GM23338 (cell line): ENCODE results near the gene BAG5. TPM values are rescaled to one million over a fixed set of nuclear protein-coding genes. Genes with fewer than 3 reads are reported as not detected.
A peak's percentile ranks its signal among the peaks of the same experiment; 100 is the strongest.

Experiments used
- ATAC-seq: fragments of 200-7000 bp; cut with Tn5 transposase; 3 replicates; pipeline ENCODE4 v1.9.1; 2020
- DNase-seq: peaks from one replicate; pipeline ENCODE4 v3.0.0-alpha.2; 2015; ENCODE audit warnings: low spot score
- H2AFZ ChIP-seq: fragments of 200-600 bp; sonication (generic); 2 replicates; pipeline ENCODE4 v1.8.0; 2016; ENCODE audit warnings: antibody characterized with exemption, mild to moderate bottlenecking, moderate library complexity
- H3F3A ChIP-seq: fragments of 200-600 bp; sonication (generic); replicated peaks from 2 replicates; pipeline ENCODE4 v1.8.0; 2017; ENCODE audit warnings: antibody characterized with exemption, mixed run types, low read depth
- H3K27ac ChIP-seq: fragments of 200-600 bp; sonication (generic); 2 replicates; pipeline ENCODE4 v1.6.1; 2016; ENCODE audit warnings: low read depth
- H3K27me3 ChIP-seq: fragments of 200-600 bp; sonication (generic); 2 replicates; pipeline ENCODE4 v1.8.0; 2016; ENCODE audit warnings: mild to moderate bottlenecking, mixed run types, moderate library complexity; ENCODE audit not compliant: insufficient read depth
- H3K36me3 ChIP-seq: fragments of 200-600 bp; sonication (generic); 2 replicates; pipeline ENCODE4 v1.8.0; 2016; ENCODE audit warnings: mild to moderate bottlenecking; ENCODE audit not compliant: insufficient read depth
- H3K4me1 ChIP-seq: fragments of 200-600 bp; sonication (generic); 2 replicates; pipeline ENCODE4 v1.8.0; 2016; ENCODE audit warnings: mild to moderate bottlenecking, moderate library complexity; ENCODE audit not compliant: insufficient read depth
- H3K4me2 ChIP-seq: fragments of 200-600 bp; sonication (generic); 2 replicates; pipeline ENCODE4 v1.7.1; 2017; ENCODE audit warnings: mixed run types
- H3K4me3 ChIP-seq: fragments of 200-600 bp; sonication (generic); 2 replicates; pipeline ENCODE4 v1.6.1; 2016; ENCODE audit warnings: mixed run types
- H3K79me2 ChIP-seq: fragments of 200-600 bp; sonication (generic); replicated peaks from 2 replicates; pipeline ENCODE4 v1.8.0; 2017; ENCODE audit warnings: mild to moderate bottlenecking; ENCODE audit not compliant: insufficient read depth
- H3K9me2 ChIP-seq: fragments of 200-600 bp; sonication (generic); 2 replicates; pipeline ENCODE4 v1.8.0; 2017; ENCODE audit not compliant: insufficient read depth
- H4K20me1 ChIP-seq: fragments of 200-600 bp; sonication (generic); replicated peaks from 2 replicates; pipeline ENCODE4 v1.8.0; 2017; ENCODE audit warnings: mild to moderate bottlenecking; ENCODE audit not compliant: insufficient read depth
- H3K27ac Mint-ChIP-seq: 2 replicates; pipeline ENCODE4 v1.8.0; 2020; ENCODE audit warnings: inconsistent platforms, mild to moderate bottlenecking, moderate library complexity, mixed read lengths
- H3K27me3 Mint-ChIP-seq: 3 replicates; pipeline ENCODE4 v1.8.0; 2022; ENCODE audit warnings: low read depth, mild to moderate bottlenecking, moderate library complexity, mixed read lengths, inconsistent platforms; ENCODE audit not compliant: insufficient read depth, poor library complexity
- H3K36me3 Mint-ChIP-seq: 3 replicates; pipeline ENCODE4 v1.8.0; 2021; ENCODE audit warnings: low read depth, mild to moderate bottlenecking, inconsistent platforms, moderate library complexity, mixed read lengths
- H3K4me1 Mint-ChIP-seq: 3 replicates; pipeline ENCODE4 v1.8.0; 2020; ENCODE audit warnings: mild to moderate bottlenecking, inconsistent platforms, mixed read lengths
- H3K4me3 Mint-ChIP-seq: 3 replicates; pipeline ENCODE4 v1.8.0; 2021; ENCODE audit warnings: moderate library complexity, mild to moderate bottlenecking, inconsistent platforms, mixed read lengths
- H3K9me3 Mint-ChIP-seq: 3 replicates; pipeline ENCODE4 v1.8.0; 2020; ENCODE audit warnings: moderate library complexity, mild to moderate bottlenecking, inconsistent platforms, mixed read lengths
- EZH2 ChIP-seq: fragments of 200-600 bp; sonication (generic); IDR thresholded peaks from one replicate; pipeline ENCODE4 v1.8.0; 2017; ENCODE audit warnings: antibody characterized with exemption, mild to moderate bottlenecking, low read depth; ENCODE audit not compliant: unreplicated experiment
- JUNB ChIP-seq: IDR thresholded peaks from one replicate; pipeline ENCODE4 v1.6.1; 2016; ENCODE audit warnings: antibody characterized with exemption; ENCODE audit not compliant: unreplicated experiment
- NANOG ChIP-seq: IDR thresholded peaks from 2 replicates; pipeline ENCODE4 v1.6.1; 2016; ENCODE audit warnings: antibody characterized with exemption, borderline replicate concordance
- POLR2AphosphoS5 ChIP-seq: IDR thresholded peaks from 2 replicates; pipeline ENCODE4 v1.6.1; 2016; ENCODE audit warnings: antibody characterized with exemption, low read depth
- ZNF114 ChIP-seq: fragments of 250-450 bp; sonication (Bioruptor Pico); IDR thresholded peaks from 2 replicates; pipeline ENCODE4 v1.5.0; 2020; ENCODE audit warnings: mild to moderate bottlenecking, moderate library complexity
- ZNF331 ChIP-seq: fragments of 250-450 bp; sonication (Bioruptor Pico); IDR thresholded peaks from 2 replicates; pipeline ENCODE4 v1.5.0; 2020; ENCODE audit warnings: low read depth, mild to moderate bottlenecking, moderate library complexity
- polyA plus RNA-seq: library from polyadenylated mRNA; unstranded; fragments of >200 nt; fragmentation: Nextera tagmentation; extraction: Ambion mirVana; gene quantifications from 2 replicates; pipeline ENCODE4 v1.2.1, GENCODE V29; 2016
- total RNA-seq: library from RNA; depleted of rRNA; stranded (reverse); fragments of >200 nt; shearing (Covaris generic); gene quantifications from 2 replicates; pipeline ENCODE4 v1.2.3, GENCODE V29; 2014
- TF ChIP-seq, protein P1 (sequence below): IDR thresholded peaks from one replicate; pipeline ENCODE4 v1.6.1; 2018; ENCODE audit warnings: antibody characterized with exemption; ENCODE audit not compliant: unreplicated experiment
- TF ChIP-seq, protein P2 (sequence below), 2 experiments: fragments of 200-600 bp in 1 of 2; sonication (generic) in 1 of 2; conservative IDR thresholded peaks; 2 replicates each; pipeline versions ENCODE4 v1.5.1 to v1.6.1; 2016 to 2017; ENCODE audit warnings: antibody characterized with exemption in 2 of 2, low read depth in 2 of 2, mild to moderate bottlenecking in 2 of 2, moderate library complexity in 1 of 2
- TF ChIP-seq, protein P3 (sequence below): fragments of 250-450 bp; sonication (Bioruptor Pico); IDR thresholded peaks from 2 replicates; pipeline ENCODE4 v1.5.0; 2020; ENCODE audit warnings: mild to moderate bottlenecking, moderate library complexity

Gene BAG5
- total and polyA plus RNA-seq, 2 experiments from 2014 or later = 21.1 to 29.2 TPM

DNA sequence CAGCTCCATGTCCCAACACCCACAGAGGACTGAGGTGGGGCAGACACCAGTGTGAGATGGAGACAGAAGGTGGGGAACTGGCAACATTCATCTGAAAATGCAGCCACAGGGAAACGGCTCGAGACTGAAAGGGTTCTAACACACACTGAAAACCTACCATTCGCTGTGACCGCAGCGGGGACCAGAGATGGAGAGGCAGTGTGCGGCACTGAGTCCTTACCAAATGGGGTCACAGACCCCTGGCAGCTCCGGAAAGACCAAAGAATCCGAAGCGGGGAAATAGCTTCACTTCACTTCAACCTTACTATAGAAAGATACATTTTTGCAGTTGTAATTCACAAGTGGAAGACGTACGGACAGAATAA, 9.6 kb downstream of the BAG5 start:
- H3K27ac Mint-ChIP-seq = no peak overlapping the region
- DNase-seq = no peak
- Histone ChIP-seq H3K4me1 (no peaks in the 10 kb centered on the region), H3K4me3 (no peak overlapping the region), H3K79me2 (peaks cover 11% of the 10 kb centered on the region), H3K27me3 (no peaks in the 10 kb centered on the region), H3K9me2 (no peaks in the 10 kb centered on the region), H4K20me1 (peaks cover 4% of the 10 kb centered on the region; the same call in 1 of the 2 replicates), H2AFZ (no peak overlapping the region), H3K36me3 (no peaks in the 10 kb centered on the region), H3F3A (peaks cover 7% of the 10 kb centered on the region), H3K4me2 (no peak overlapping the region), H3K27ac (no peak overlapping the region)
- H3K4me1 Mint-ChIP-seq = peaks cover 5% of the 10 kb centered on the region; the same call in 1 of the 3 replicates
- no peak for TF ChIP-seq EZH2
- no peak overlapping the region for H3K4me3 Mint-ChIP-seq
- no peak for ATAC-seq
- no peaks in the 10 kb centered on the region for H3K9me3 Mint-ChIP-seq
- peaks cover 9% of the 10 kb centered on the region for H3K27me3 Mint-ChIP-seq
- peaks cover 3% of the 10 kb centered on the region; the same call in 2 of the 3 replicates for H3K36me3 Mint-ChIP-seq

DNA sequence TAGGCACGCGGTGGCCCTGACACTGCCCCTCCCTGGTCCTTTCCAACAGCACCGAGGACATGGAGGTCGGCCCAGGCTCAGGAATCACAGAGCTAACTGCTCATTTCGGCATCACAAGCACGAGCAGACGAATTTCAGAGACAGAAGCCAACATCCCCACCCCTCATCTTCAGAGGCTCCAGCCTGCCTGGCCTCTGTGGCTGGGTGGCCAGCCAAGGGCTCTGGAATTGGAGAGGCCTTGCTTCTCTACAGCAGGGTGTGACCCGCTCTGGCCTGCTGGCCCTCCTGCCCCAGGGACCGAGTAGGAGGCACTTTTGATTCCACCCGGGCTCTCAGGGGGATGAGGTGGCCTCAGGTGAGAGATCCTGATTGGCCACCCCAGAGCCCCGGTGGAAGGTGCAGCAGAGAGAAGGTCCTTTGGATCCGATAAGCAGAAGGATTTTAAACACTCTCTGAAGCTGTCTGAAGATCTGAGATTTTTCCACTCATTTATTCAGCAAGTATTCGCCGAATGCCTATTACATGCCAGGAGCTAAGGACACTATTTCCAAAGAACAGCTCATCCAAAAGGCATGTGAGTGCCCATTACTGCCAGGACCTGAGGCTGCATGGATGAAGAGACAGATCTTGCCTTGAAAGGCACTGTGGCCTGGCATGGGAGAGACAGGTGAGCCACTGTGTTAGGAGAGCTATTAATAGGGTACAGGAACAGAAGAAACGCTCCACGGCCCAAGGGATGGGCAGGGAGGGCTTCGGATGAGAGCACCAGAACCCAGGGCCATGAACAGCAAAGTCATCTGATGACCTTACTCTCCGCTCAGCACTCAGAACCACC, 10.2 kb downstream of the BAG5 start:
- H3K27ac Mint-ChIP-seq = peak overlapping the region; percentile 80; the same call in 1 of the 2 replicates
- peaks cover 5% of the 10 kb centered on the region; the same call in 1 of the 3 replicates for H3K4me1 Mint-ChIP-seq
- TF ChIP-seq EZH2 (no peak), NANOG (no peak), POLR2AphosphoS5 (no peak), ZNF114 (CRISPR knock-in tag) (no peak), JUNB (no peak), ZNF331 (CRISPR knock-in tag) (no peak)
- TF ChIP-seq, protein P1, sequence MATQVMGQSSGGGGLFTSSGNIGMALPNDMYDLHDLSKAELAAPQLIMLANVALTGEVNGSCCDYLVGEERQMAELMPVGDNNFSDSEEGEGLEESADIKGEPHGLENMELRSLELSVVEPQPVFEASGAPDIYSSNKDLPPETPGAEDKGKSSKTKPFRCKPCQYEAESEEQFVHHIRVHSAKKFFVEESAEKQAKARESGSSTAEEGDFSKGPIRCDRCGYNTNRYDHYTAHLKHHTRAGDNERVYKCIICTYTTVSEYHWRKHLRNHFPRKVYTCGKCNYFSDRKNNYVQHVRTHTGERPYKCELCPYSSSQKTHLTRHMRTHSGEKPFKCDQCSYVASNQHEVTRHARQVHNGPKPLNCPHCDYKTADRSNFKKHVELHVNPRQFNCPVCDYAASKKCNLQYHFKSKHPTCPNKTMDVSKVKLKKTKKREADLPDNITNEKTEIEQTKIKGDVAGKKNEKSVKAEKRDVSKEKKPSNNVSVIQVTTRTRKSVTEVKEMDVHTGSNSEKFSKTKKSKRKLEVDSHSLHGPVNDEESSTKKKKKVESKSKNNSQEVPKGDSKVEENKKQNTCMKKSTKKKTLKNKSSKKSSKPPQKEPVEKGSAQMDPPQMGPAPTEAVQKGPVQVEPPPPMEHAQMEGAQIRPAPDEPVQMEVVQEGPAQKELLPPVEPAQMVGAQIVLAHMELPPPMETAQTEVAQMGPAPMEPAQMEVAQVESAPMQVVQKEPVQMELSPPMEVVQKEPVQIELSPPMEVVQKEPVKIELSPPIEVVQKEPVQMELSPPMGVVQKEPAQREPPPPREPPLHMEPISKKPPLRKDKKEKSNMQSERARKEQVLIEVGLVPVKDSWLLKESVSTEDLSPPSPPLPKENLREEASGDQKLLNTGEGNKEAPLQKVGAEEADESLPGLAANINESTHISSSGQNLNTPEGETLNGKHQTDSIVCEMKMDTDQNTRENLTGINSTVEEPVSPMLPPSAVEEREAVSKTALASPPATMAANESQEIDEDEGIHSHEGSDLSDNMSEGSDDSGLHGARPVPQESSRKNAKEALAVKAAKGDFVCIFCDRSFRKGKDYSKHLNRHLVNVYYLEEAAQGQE = no peak
- TF ChIP-seq, protein P2, sequence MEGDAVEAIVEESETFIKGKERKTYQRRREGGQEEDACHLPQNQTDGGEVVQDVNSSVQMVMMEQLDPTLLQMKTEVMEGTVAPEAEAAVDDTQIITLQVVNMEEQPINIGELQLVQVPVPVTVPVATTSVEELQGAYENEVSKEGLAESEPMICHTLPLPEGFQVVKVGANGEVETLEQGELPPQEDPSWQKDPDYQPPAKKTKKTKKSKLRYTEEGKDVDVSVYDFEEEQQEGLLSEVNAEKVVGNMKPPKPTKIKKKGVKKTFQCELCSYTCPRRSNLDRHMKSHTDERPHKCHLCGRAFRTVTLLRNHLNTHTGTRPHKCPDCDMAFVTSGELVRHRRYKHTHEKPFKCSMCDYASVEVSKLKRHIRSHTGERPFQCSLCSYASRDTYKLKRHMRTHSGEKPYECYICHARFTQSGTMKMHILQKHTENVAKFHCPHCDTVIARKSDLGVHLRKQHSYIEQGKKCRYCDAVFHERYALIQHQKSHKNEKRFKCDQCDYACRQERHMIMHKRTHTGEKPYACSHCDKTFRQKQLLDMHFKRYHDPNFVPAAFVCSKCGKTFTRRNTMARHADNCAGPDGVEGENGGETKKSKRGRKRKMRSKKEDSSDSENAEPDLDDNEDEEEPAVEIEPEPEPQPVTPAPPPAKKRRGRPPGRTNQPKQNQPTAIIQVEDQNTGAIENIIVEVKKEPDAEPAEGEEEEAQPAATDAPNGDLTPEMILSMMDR (conservative IDR thresholded peaks at IDR 0.05; ENCODE audit: low read depth in 2 of 2) = no peak
- TF ChIP-seq, protein P3, sequence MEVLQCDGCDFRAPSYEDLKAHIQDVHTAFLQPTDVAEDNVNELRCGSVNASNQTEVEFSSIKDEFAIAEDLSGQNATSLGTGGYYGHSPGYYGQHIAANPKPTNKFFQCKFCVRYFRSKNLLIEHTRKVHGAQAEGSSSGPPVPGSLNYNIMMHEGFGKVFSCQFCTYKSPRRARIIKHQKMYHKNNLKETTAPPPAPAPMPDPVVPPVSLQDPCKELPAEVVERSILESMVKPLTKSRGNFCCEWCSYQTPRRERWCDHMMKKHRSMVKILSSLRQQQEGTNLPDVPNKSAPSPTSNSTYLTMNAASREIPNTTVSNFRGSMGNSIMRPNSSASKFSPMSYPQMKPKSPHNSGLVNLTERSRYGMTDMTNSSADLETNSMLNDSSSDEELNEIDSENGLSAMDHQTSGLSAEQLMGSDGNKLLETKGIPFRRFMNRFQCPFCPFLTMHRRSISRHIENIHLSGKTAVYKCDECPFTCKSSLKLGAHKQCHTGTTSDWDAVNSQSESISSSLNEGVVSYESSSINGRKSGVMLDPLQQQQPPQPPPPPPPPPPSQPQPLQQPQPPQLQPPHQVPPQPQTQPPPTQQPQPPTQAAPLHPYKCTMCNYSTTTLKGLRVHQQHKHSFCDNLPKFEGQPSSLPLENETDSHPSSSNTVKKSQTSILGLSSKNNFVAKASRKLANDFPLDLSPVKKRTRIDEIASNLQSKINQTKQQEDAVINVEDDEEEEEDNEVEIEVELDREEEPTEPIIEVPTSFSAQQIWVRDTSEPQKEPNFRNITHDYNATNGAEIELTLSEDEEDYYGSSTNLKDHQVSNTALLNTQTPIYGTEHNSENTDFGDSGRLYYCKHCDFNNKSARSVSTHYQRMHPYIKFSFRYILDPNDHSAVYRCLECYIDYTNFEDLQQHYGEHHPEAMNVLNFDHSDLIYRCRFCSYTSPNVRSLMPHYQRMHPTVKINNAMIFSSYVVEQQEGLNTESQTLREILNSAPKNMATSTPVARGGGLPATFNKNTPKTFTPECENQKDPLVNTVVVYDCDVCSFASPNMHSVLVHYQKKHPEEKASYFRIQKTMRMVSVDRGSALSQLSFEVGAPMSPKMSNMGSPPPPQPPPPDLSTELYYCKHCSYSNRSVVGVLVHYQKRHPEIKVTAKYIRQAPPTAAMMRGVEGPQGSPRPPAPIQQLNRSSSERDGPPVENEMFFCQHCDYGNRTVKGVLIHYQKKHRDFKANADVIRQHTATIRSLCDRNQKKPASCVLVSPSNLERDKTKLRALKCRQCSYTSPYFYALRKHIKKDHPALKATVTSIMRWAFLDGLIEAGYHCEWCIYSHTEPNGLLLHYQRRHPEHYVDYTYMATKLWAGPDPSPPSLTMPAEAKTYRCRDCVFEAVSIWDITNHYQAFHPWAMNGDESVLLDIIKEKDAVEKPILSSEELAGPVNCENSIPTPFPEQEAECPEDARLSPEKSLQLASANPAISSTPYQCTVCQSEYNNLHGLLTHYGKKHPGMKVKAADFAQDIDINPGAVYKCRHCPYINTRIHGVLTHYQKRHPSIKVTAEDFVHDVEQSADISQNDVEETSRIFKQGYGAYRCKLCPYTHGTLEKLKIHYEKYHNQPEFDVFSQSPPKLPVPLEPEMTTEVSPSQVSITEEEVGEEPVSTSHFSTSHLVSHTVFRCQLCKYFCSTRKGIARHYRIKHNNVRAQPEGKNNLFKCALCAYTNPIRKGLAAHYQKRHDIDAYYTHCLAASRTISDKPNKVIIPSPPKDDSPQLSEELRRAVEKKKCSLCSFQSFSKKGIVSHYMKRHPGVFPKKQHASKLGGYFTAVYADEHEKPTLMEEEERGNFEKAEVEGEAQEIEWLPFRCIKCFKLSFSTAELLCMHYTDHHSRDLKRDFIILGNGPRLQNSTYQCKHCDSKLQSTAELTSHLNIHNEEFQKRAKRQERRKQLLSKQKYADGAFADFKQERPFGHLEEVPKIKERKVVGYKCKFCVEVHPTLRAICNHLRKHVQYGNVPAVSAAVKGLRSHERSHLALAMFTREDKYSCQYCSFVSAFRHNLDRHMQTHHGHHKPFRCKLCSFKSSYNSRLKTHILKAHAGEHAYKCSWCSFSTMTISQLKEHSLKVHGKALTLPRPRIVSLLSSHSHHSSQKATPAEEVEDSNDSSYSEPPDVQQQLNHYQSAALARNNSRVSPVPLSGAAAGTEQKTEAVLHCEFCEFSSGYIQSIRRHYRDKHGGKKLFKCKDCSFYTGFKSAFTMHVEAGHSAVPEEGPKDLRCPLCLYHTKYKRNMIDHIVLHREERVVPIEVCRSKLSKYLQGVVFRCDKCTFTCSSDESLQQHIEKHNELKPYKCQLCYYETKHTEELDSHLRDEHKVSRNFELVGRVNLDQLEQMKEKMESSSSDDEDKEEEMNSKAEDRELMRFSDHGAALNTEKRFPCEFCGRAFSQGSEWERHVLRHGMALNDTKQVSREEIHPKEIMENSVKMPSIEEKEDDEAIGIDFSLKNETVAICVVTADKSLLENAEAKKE = no peak

More for the DNA sequence above, 10.2 kb downstream of the BAG5 start:
- no peaks in the 10 kb centered on the region for H3K9me2 ChIP-seq
- H3K27me3 ChIP-seq = no peaks in the 10 kb centered on the region
- Mint-ChIP-seq H3K36me3 (no peaks in the 10 kb centered on the region; the same call in 2 of the 3 replicates), H3K27me3 (peaks cover 6% of the 10 kb centered on the region), H3K4me3 (no peak overlapping the region; the same call in 2 of the 3 replicates), H3K9me3 (no peaks in the 10 kb centered on the region)
- no peak overlapping the region for H3K4me3 ChIP-seq
- DNase-seq (no peak), ATAC-seq (no peak)
- no peaks in the 10 kb centered on the region for H3K4me1 ChIP-seq
- peaks cover 3% of the 10 kb centered on the region for H3F3A ChIP-seq
- H3K36me3 ChIP-seq = no peaks in the 10 kb centered on the region
- 0 out of 2 replicates have a peak, but pooled peaks cover 4% of the 10 kb centered on the region for H4K20me1 ChIP-seq
- H3K4me2 ChIP-seq = no peak overlapping the region
- H3K27ac ChIP-seq = no peak overlapping the region
- H2AFZ ChIP-seq = no peak overlapping the region
- H3K79me2 ChIP-seq = peaks cover 6% of the 10 kb centered on the region; the same call in 1 of the 2 replicates
